Thoracic aorta (tissue), 2 donors: ENCODE measurements around the gene CAND1. TPM values are rescaled to one million over a fixed set of nuclear protein-coding genes. Genes with fewer than 3 reads are reported as not detected.

ENCODE experiments used
- ATAC-seq: fragments of 150-250 bp; one replicate; pipeline ENCODE4 v1.8.0; 2017; ENCODE audit warnings: low read depth; ENCODE audit not compliant: insufficient number of reproducible peaks, low FRiP score
- DNase-seq: peaks from one replicate; pipeline ENCODE4 v3.0.0-alpha.2; 2020; ENCODE audit warnings: low spot score
- H3K27ac ChIP-seq, 2 donors: fragments of 200-600 bp; sonication (generic); 1 replicate in 1 of 2; 2 replicates in 1 of 2; pipeline ENCODE4 v1.5.1; 2016; ENCODE audit warnings: mild to moderate bottlenecking in 2 of 2, moderate library complexity in 2 of 2
- H3K27me3 ChIP-seq: fragments of 200-600 bp; sonication (generic); replicated peaks from 2 replicates; pipeline ENCODE4 v1.6.0; 2016; ENCODE audit warnings: mild to moderate bottlenecking; ENCODE audit not compliant: insufficient read depth
- H3K36me3 ChIP-seq: fragments of 200-600 bp; sonication (generic); one replicate; pipeline ENCODE4 v1.5.1; 2016
- H3K4me1 ChIP-seq, 2 donors: fragments of 200-600 bp; sonication (generic); 1 replicate in 1 of 2; 2 replicates in 1 of 2; pipeline versions ENCODE4 v1.5.1 to v1.6.0; 2016; ENCODE audit warnings: low read depth in 2 of 2, mild to moderate bottlenecking in 1 of 2; ENCODE audit not compliant: control insufficient read depth in 1 of 2
- H3K4me3 ChIP-seq: fragments of 200-600 bp; sonication (generic); 2 replicates; pipeline ENCODE4 v1.5.1; 2016; ENCODE audit warnings: mild to moderate bottlenecking
- H3K9me3 ChIP-seq: fragments of 200-600 bp; sonication (generic); 2 replicates; pipeline ENCODE4 v1.5.1; 2016
- total RNA-seq, 2 donors: library from RNA; depleted of rRNA; stranded (reverse); fragments of >200 nt; gene quantifications; one replicate each; pipeline versions ENCODE4 v1.1.0 to v1.2.3, GENCODE V29; 2016
- TF ChIP-seq, protein P1 (sequence below): fragments of 200-600 bp; sonication (generic); IDR thresholded peaks from one replicate; pipeline ENCODE4 v1.5.1; 2019; ENCODE audit warnings: antibody characterized with exemption

The CAND1 gene
- total RNA-seq, 2 donors from 2014 or later: 42.1 to 77.0 TPM

- H3K4me3 ChIP-seq: no peak overlapping the region
- TF ChIP-seq, protein P1, sequence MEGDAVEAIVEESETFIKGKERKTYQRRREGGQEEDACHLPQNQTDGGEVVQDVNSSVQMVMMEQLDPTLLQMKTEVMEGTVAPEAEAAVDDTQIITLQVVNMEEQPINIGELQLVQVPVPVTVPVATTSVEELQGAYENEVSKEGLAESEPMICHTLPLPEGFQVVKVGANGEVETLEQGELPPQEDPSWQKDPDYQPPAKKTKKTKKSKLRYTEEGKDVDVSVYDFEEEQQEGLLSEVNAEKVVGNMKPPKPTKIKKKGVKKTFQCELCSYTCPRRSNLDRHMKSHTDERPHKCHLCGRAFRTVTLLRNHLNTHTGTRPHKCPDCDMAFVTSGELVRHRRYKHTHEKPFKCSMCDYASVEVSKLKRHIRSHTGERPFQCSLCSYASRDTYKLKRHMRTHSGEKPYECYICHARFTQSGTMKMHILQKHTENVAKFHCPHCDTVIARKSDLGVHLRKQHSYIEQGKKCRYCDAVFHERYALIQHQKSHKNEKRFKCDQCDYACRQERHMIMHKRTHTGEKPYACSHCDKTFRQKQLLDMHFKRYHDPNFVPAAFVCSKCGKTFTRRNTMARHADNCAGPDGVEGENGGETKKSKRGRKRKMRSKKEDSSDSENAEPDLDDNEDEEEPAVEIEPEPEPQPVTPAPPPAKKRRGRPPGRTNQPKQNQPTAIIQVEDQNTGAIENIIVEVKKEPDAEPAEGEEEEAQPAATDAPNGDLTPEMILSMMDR: no peak
- no peaks in the 10 kb centered on the region for H3K27me3 ChIP-seq
- ATAC-seq: no peak
- DNase-seq: no peak
- no peaks in the 10 kb centered on the region for H3K9me3 ChIP-seq
- no peaks in the 10 kb centered on the region for H3K4me1 ChIP-seq
- no peak overlapping the region for H3K27ac ChIP-seq
- no peaks in the 10 kb centered on the region for H3K36me3 ChIP-seq
Measured at GRCh38 chr12:67327466-67327865, 58.3 kb downstream of the CAND1 start.

- Histone ChIP-seq H3K9me3 (no peaks in the 10 kb centered on the region), H3K4me1 (no peaks in the 10 kb centered on the region), H3K36me3 (no peaks in the 10 kb centered on the region), H3K27ac (no peak overlapping the region), H3K27me3 (no peaks in the 10 kb centered on the region), H3K4me3 (no peak overlapping the region)
- TF ChIP-seq, protein P1: no peak
- DNase-seq (no peak), ATAC-seq (no peak)
Measured at GRCh38 chr12:67331123-67331522, 62.0 kb downstream of the CAND1 start.

DNA sequence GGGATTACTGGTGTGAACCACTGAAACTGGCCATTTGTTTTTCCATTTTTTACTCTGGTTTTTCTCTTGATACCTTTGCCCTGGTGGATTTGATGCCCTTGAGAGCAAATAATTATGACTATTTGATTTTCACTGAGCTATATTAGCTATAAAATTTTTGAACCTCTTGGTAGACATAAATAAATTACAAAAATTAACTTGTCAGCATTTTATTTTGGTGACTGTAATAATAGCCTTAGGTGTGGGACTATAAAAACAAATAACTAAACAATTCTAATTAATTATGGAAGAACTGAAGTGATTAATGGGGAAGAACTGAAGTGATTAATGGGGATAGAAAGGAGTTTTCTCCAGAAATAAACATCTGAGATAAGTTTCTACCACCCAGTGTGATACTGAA, 62.7 kb downstream of the CAND1 start:
- DNase-seq: no peak
- Histone ChIP-seq H3K27me3 (no peaks in the 10 kb centered on the region), H3K4me1 (no peaks in the 10 kb centered on the region), H3K36me3 (no peaks in the 10 kb centered on the region), H3K9me3 (no peaks in the 10 kb centered on the region), H3K4me3 (no peak overlapping the region), H3K27ac (no peak overlapping the region)
- ATAC-seq: no peak
- TF ChIP-seq, protein P1: no peak

DNA sequence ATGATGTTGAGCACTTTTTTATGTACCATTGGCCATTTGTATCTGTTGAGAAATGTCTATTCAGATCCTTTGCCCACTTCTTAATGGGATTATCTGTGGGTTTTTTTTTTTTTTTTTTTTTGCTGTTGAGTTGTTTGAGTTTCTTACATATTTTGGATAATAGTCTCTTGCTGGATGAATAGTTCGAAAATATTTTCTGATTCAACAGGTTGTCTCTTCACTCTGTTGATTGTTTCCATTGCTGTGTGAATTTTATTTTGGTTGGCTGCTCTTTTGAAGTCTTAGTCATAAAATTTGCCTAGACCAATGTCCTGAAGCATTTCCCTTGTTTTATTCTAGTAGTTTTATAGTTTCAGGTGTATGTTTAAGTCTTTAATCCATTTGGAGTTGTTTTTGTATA, 64.5 kb downstream of the CAND1 start:
- H3K9me3 ChIP-seq: peaks cover 10% of the 10 kb centered on the region
- TF ChIP-seq, protein P1: no peak

GRCh38 chr12:67338426-67338825, 69.3 kb downstream of the CAND1 start:
- no peaks in the 10 kb centered on the region for H3K4me1 ChIP-seq
- ATAC-seq (no peak), DNase-seq (no peak)
- H3K9me3 ChIP-seq: peaks cover 16% of the 10 kb centered on the region
- TF ChIP-seq, protein P1: no peak
- no peak overlapping the region for H3K4me3 ChIP-seq
- no peaks in the 10 kb centered on the region for H3K27me3 ChIP-seq
- H3K36me3 ChIP-seq: no peaks in the 10 kb centered on the region
- H3K27ac ChIP-seq: no peak overlapping the region

More for the DNA sequence above, 64.5 kb downstream of the CAND1 start:
- Histone ChIP-seq H3K4me3 (no peak overlapping the region), H3K27me3 (no peaks in the 10 kb centered on the region), H3K4me1 (no peaks in the 10 kb centered on the region), H3K36me3 (no peaks in the 10 kb centered on the region), H3K27ac (no peak overlapping the region)
- ATAC-seq (no peak), DNase-seq (no peak)
